GM18498 (cell line): ENCODE results near the gene DDOST.
"Not testable (repeated sequence)": the region's sequence is repeated elsewhere in the genome, so short reads cannot be mapped to it uniquely, and the experiment has no call there.

Experiments used
- ATAC-seq: cut with Tn5 transposase; IDR thresholded peaks from one replicate; pipeline ENCODE4 v1.9.1; 2021; ENCODE audit warnings: mild to moderate bottlenecking, moderate library complexity; ENCODE audit not compliant: unreplicated experiment

Gene DDOST

GRCh38 chr1:20693623-20694022 is 32.5 kb upstream of the DDOST start:
- no peak for ATAC-seq

GRCh38 chr1:20691872-20692271 is 30.7 kb upstream of the DDOST start:
- no peak for ATAC-seq

- ATAC-seq = no peak
Measured at GRCh38 chr1:20689645-20690056, 28.5 kb upstream of the DDOST start.

GRCh38 chr1:20686883-20687725 is 25.9 kb upstream of the DDOST start:
- ATAC-seq = no peak

- no peak for ATAC-seq
Measured at GRCh38 chr1:20685741-20686140, 24.6 kb upstream of the DDOST start.

- ATAC-seq = no peak
Measured at GRCh38 chr1:20685099-20685662, 24.0 kb upstream of the DDOST start.

GRCh38 chr1:20684651-20685050 is 23.5 kb upstream of the DDOST start:
- ATAC-seq = no peak

- ATAC-seq = no peak
Measured at GRCh38 chr1:20684050-20684620, 23.0 kb upstream of the DDOST start.

- no peak for ATAC-seq
Measured at GRCh38 chr1:20683614-20684013, 22.4 kb upstream of the DDOST start.

- ATAC-seq = no peak
Measured at GRCh38 chr1:20682571-20683236, 21.5 kb upstream of the DDOST start.

GRCh38 chr1:20681999-20682398 is 20.8 kb upstream of the DDOST start:
- ATAC-seq = no peak

- no peak for ATAC-seq
Measured at GRCh38 chr1:20680269-20680668, 19.1 kb upstream of the DDOST start.

- ATAC-seq = no peak
Measured at GRCh38 chr1:20678599-20678998, 17.4 kb upstream of the DDOST start.

GRCh38 chr1:20673626-20674025 is 12.5 kb upstream of the DDOST start:
- not testable (repeated sequence) for ATAC-seq

GRCh38 chr1:20672265-20672632 is 11.1 kb upstream of the DDOST start:
- no peak for ATAC-seq

GRCh38 chr1:20670936-20671335 is 9.8 kb upstream of the DDOST start:
- no peak for ATAC-seq

- ATAC-seq = no peak
Measured at GRCh38 chr1:20668581-20668980, 7.4 kb upstream of the DDOST start.

- no peak for ATAC-seq
Measured at GRCh38 chr1:20666804-20667203, 5.6 kb upstream of the DDOST start.

GRCh38 chr1:20666146-20666545 is 5.0 kb upstream of the DDOST start:
- ATAC-seq = no peak

GRCh38 chr1:20665726-20666125 is 4.6 kb upstream of the DDOST start:
- ATAC-seq = no peak

GRCh38 chr1:20663969-20664715 is 3.0 kb upstream of the DDOST start:
- no peak for ATAC-seq
